Lung (tissue), 12 donors: ENCODE data around the gene SMAD5. TPM values are rescaled to one million over a fixed set of nuclear protein-coding genes. Genes with fewer than 3 reads are reported as not detected.

ENCODE experiments used
- ATAC-seq: fragments of 200-7000 bp; cut with Tn5 transposase; one replicate; pipeline ENCODE4 v1.9.1; 2020; ENCODE audit warnings: moderate number of reproducible peaks; ENCODE audit not compliant: insufficient read depth, low FRiP score
- DNase-seq, 3 donors: peaks; one replicate each; pipeline ENCODE4 v3.0.0-alpha.2; 2013 to 2017
- H3K27ac ChIP-seq, 2 donors: one replicate each; pipeline ENCODE4 v1.5.1; 2013; ENCODE audit warnings: mild to moderate bottlenecking in 2 of 2, moderate library complexity in 2 of 2, control low read depth in 1 of 2, inconsistent platforms in 1 of 2, low read depth in 1 of 2, low read length in 1 of 2
- H3K27me3 ChIP-seq, 3 donors: one replicate each; pipeline ENCODE4 v1.5.1; 2013; ENCODE audit warnings: low read length in 2 of 3; ENCODE audit not compliant: control insufficient read depth in 3 of 3, insufficient read depth in 3 of 3
- H3K36me3 ChIP-seq, 4 donors: one replicate each; pipeline ENCODE4 v1.5.1; 2013; ENCODE audit warnings: low read length in 4 of 4, mild to moderate bottlenecking in 1 of 4, moderate library complexity in 1 of 4; ENCODE audit not compliant: control insufficient read depth in 4 of 4, insufficient read depth in 4 of 4
- H3K4me1 ChIP-seq, 5 donors: one replicate each; pipeline ENCODE4 v1.5.1; 2013; ENCODE audit warnings: low read length in 5 of 5, mild to moderate bottlenecking in 2 of 5, moderate library complexity in 1 of 5; ENCODE audit not compliant: control insufficient read depth in 5 of 5, insufficient read depth in 5 of 5
- H3K4me3 ChIP-seq: one replicate; pipeline ENCODE4 v1.5.1; 2013; ENCODE audit warnings: mild to moderate bottlenecking, control low read depth, moderate library complexity
- H3K9ac ChIP-seq, 2 donors: one replicate each; pipeline ENCODE4 v1.5.1; 2013; ENCODE audit warnings: low read length in 2 of 2, control low read depth in 1 of 2; ENCODE audit not compliant: insufficient read depth in 1 of 2
- H3K9me3 ChIP-seq, 4 donors: one replicate each; pipeline ENCODE4 v1.5.1; 2013; ENCODE audit warnings: low read length in 3 of 4, mild to moderate bottlenecking in 1 of 4, moderate library complexity in 1 of 4; ENCODE audit not compliant: control insufficient read depth in 4 of 4, insufficient read depth in 3 of 4
- WGBS, 2 donors: extraction: QIAGEN DNeasy Blood & Tissue Kit; methylation state at CpG; one replicate each; pipeline ENCODE4 v1.1.7; 2013; 5-methylcytosine and 5-hydroxymethylcytosine counted together
- polyA plus RNA-seq, 2 donors: library from polyadenylated mRNA; stranded (reverse); fragments of 200-250 nt; gene quantifications; one replicate each; pipeline ENCODE4 v1.2.1, GENCODE V29; 2013
- total RNA-seq, 2 donors: library from RNA; depleted of rRNA in 1 of 2; stranded (reverse); fragments of >200 nt in 1 of 2; gene quantifications; one replicate each; pipeline ENCODE4 v1.2.1, GENCODE V29; 2014 to 2021
- TF ChIP-seq, protein P1 (sequence below): IDR thresholded peaks from 2 replicates; pipeline ENCODE4 v1.5.1; 2012; ENCODE audit warnings: mild to moderate bottlenecking; ENCODE audit errors: control extremely low read depth, extremely low read depth
- donor health status: control.
- donor health status: control.
- donor health status: Bipolar disorder and iron deficiency.
- donor health status: healthy.
- donor health status: DM: yes; HTN: yes; CAD: no.

The SMAD5 gene
- total and polyA plus RNA-seq, 4 donors: 8.8 to 67.0 (median 26.6) TPM

GRCh38 chr5:136190904-136191303 lies 58.3 kb downstream of the SMAD5 start:
- H3K9ac ChIP-seq: no peak overlapping the region
- peaks cover 11 to 41% (median 32%) of the 10 kb centered on the region in 3 donors for H3K27me3 ChIP-seq
- WGBS, 2 donors: 23 to 28% methylated on average over 1 of the region's 1 CpG
- no peaks in the 10 kb centered on the region for H3K9me3 ChIP-seq
- peaks cover 0 to 20% (median 2%) of the 10 kb centered on the region in 5 donors for H3K4me1 ChIP-seq
- H3K27ac ChIP-seq: no peak overlapping the region
- no peak for ATAC-seq
- H3K4me3 ChIP-seq: no peak overlapping the region
- TF ChIP-seq, protein P1, sequence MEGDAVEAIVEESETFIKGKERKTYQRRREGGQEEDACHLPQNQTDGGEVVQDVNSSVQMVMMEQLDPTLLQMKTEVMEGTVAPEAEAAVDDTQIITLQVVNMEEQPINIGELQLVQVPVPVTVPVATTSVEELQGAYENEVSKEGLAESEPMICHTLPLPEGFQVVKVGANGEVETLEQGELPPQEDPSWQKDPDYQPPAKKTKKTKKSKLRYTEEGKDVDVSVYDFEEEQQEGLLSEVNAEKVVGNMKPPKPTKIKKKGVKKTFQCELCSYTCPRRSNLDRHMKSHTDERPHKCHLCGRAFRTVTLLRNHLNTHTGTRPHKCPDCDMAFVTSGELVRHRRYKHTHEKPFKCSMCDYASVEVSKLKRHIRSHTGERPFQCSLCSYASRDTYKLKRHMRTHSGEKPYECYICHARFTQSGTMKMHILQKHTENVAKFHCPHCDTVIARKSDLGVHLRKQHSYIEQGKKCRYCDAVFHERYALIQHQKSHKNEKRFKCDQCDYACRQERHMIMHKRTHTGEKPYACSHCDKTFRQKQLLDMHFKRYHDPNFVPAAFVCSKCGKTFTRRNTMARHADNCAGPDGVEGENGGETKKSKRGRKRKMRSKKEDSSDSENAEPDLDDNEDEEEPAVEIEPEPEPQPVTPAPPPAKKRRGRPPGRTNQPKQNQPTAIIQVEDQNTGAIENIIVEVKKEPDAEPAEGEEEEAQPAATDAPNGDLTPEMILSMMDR: no peak
- DNase-seq: no peak
- H3K36me3 ChIP-seq: peaks cover 0 to 17% (median 7%) of the 10 kb centered on the region in 4 donors

DNA sequence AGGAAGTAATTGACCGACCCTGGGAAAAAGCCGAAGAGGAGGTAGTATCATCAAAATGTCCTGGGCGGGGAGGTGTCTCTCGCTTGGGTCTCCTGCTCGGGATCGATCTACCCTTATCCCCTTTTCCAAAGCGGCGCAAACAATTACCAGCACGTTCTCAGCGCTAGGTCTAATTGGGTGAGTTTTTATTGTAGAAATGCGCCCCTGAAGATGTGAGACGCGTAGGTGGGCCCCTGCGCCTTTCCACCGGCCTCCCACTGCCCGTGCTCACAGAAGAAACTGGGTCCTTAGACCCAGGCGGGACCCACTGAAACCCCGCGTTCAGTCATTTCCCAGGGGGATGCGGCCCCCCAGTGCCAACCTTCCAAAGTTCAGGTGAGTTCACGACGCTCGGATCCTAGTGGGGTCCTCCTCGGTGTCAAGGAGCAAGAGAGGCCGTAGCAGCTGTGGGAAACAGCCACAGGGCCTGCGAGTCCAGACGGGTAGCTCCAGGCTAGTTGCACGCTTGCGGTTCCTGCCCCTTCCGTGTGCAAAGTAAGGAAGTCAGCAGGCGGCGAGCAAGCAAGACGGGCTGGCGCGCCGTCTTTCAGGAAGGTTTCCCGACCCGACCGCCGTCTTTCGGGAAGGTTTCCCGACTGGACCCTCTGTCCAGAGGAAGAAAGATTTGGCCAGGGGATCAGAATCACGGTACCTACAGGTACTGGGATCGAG lies 58.8 kb downstream of the SMAD5 start:
- 24 to 25% methylated on average over 44 of the region's 44 CpGs for WGBS, 2 donors
- no peaks in the 10 kb centered on the region for H3K9me3 ChIP-seq
- H3K9ac ChIP-seq: no peak overlapping the region
- no peak overlapping the region for H3K27ac ChIP-seq
- no peak for ATAC-seq
- peaks cover 0 to 14% (median 7%) of the 10 kb centered on the region in 4 donors for H3K36me3 ChIP-seq
- peaks cover 0 to 26% (median 7%) of the 10 kb centered on the region in 5 donors for H3K4me1 ChIP-seq
- H3K4me3 ChIP-seq: no peak overlapping the region
- H3K27me3 ChIP-seq: peaks cover 11 to 41% (median 32%) of the 10 kb centered on the region in 3 donors
- TF ChIP-seq, protein P1: no peak
- DNase-seq: peak in 1 of 3 donors; percentile 22

GRCh38 chr5:136192015-136192525 lies 59.4 kb downstream of the SMAD5 start:
- 1 to 3% methylated on average over 48 to 56 of the region's 56 CpGs for WGBS, 2 donors
- Histone ChIP-seq H3K4me3 (no peak overlapping the region), H3K4me1 (peaks cover 0 to 26% (median 7%) of the 10 kb centered on the region in 5 donors), H3K9me3 (no peaks in the 10 kb centered on the region), H3K27me3 (peaks cover 11 to 41% (median 32%) of the 10 kb centered on the region in 3 donors), H3K27ac (no peak overlapping the region), H3K36me3 (peaks cover 0 to 14% (median 7%) of the 10 kb centered on the region in 4 donors), H3K9ac (no peak overlapping the region)
- no peak for ATAC-seq
- TF ChIP-seq, protein P1: no peak
- DNase-seq: peak in 1 of 3 donors; percentile 11
